ENCODE results near the gene MYOD1.

Gene MYOD1

DNA sequence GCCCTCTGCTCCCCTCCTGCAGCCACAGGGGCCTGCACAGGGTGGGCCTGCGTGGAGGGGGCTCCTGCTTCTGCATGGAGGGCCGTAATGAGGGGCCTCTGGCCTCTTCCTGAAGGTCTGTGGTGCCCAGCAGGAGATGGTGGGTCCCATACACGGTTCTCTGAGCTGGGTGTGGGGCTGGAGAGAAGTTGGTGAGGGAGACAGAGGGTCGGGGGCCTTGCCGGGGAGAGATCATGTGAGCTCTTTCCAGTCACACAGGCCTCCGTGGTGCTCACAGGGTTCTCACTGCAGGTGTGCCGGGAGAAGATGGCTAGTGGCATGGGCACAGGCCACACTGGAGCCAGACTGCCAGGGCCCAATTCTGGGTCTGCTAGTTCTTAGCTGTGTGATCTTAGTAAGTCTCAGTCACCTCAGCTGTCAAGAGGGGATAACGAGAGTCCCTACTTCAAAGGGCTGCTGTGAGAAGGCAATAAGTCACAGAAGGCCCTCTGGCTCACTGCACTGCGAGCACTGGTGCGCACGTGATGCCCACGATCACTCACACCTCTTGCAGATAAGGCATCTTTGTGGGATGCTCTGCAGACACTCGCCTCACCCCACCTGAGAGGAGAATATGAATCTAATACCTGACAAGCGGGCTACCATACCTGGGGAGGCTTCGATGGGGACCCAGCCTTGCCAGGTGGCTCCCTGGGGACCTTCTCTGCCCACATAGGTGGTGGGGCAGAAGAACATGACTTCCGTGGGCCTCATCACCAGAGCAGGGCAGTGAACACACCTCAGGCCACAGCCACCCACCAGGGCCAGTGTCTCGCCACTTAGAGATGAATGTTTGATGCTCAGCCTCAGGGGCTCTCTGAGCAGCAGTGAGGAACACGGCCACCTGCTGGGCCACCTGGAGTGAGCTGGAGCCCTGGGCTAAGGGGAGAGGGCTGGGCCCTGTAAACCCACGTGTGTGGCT lies 29.7 kb downstream of the MYOD1 start:
- no peak overlapping the region for H3K4me2 ChIP-seq (ENCODE audit: low read length)
- H3K27ac ChIP-seq (ENCODE audit: low read depth, low read length, poor library complexity, severe bottlenecking) = no peak overlapping the region
- no peaks in the 10 kb centered on the region for H3K79me2 ChIP-seq (ENCODE audit: insufficient read depth, low read length)
- H3F3A ChIP-seq (ENCODE audit: insufficient read depth, low read length) = no peaks in the 10 kb centered on the region
- no peaks in the 10 kb centered on the region for H3K4me1 ChIP-seq (ENCODE audit: insufficient read depth, low read length, severe bottlenecking)
- no peak overlapping the region for H2AFZ ChIP-seq (ENCODE audit: low read length)
- H3K9me2 ChIP-seq (ENCODE audit: low read depth, low read length) = no peaks in the 10 kb centered on the region
- H3K9ac ChIP-seq (ENCODE audit: low read length) = no peak overlapping the region
- H3K36me3 ChIP-seq (ENCODE audit: insufficient read depth, low read length) = no peaks in the 10 kb centered on the region
- no peak overlapping the region for H3K4me3 ChIP-seq (ENCODE audit: low read depth, low read length, poor library complexity, severe bottlenecking)
- no peaks in the 10 kb centered on the region for H4K20me1 ChIP-seq (ENCODE audit: insufficient read depth, low read length)
- H3K27me3 ChIP-seq (ENCODE audit: insufficient read depth, low read length) = no peaks in the 10 kb centered on the region
- no peaks in the 10 kb centered on the region for H3K9me3 ChIP-seq (ENCODE audit: low read length)
- no peak for TF ChIP-seq EZH2 (IDR thresholded peaks at IDR 0.05; ENCODE audit: borderline replicate concordance, low read length)
- TF ChIP-seq, protein P1, sequence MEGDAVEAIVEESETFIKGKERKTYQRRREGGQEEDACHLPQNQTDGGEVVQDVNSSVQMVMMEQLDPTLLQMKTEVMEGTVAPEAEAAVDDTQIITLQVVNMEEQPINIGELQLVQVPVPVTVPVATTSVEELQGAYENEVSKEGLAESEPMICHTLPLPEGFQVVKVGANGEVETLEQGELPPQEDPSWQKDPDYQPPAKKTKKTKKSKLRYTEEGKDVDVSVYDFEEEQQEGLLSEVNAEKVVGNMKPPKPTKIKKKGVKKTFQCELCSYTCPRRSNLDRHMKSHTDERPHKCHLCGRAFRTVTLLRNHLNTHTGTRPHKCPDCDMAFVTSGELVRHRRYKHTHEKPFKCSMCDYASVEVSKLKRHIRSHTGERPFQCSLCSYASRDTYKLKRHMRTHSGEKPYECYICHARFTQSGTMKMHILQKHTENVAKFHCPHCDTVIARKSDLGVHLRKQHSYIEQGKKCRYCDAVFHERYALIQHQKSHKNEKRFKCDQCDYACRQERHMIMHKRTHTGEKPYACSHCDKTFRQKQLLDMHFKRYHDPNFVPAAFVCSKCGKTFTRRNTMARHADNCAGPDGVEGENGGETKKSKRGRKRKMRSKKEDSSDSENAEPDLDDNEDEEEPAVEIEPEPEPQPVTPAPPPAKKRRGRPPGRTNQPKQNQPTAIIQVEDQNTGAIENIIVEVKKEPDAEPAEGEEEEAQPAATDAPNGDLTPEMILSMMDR (IDR thresholded peaks at IDR 0.05; ENCODE audit: low read length) = no peak

DNA sequence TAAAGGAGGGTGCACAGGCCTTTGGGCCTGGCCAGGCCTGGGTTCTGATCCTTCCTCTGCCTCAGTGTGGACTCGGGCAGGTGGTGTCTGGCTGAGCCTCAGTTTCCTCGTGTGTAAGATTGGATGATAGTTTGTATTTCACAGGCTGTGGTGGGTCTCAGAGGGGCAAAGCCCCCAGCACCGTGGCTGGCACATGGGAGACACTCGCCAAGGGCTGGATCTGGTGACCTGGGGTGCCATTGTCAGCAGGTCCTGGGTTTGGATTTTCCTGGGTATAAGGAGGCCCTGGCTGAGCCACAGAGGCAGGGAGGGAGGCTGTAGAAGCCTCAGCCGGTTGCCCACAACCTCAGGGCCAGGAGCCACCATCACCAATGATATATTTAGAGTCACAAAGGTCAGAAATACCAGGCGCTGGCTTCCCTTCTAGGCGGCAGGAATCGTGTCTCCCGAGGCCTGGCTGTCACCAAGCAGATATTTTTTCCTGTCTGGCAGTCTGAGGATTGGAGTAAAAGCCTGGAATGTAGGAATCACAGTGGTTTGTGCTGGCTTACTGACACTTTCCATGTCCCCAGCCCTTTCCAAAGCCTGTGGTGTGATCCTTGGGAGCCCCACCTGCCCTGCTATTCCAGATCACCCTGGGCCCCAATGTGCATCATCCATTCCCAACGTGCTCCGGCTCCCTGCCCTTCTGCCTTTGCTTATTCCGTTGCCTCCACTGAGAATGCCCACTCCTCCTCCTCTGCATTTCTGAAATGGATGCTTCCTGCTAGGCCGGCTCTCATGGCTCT lies 30.8 kb downstream of the MYOD1 start:
- H3F3A ChIP-seq (ENCODE audit: insufficient read depth, low read length) = no peaks in the 10 kb centered on the region
- peaks cover 3% of the 10 kb centered on the region; the same call in 1 of the 2 replicates for H3K27me3 ChIP-seq (ENCODE audit: insufficient read depth, low read length)
- H3K4me1 ChIP-seq (ENCODE audit: insufficient read depth, low read length, severe bottlenecking) = no peaks in the 10 kb centered on the region
- H4K20me1 ChIP-seq (ENCODE audit: insufficient read depth, low read length) = no peaks in the 10 kb centered on the region
- H3K4me3 ChIP-seq (ENCODE audit: low read depth, low read length, poor library complexity, severe bottlenecking) = no peak overlapping the region
- no peak overlapping the region for H3K27ac ChIP-seq (ENCODE audit: low read depth, low read length, poor library complexity, severe bottlenecking)
- H3K4me2 ChIP-seq (ENCODE audit: low read length) = no peak overlapping the region
- no peaks in the 10 kb centered on the region for H3K79me2 ChIP-seq (ENCODE audit: insufficient read depth, low read length)
- no peaks in the 10 kb centered on the region for H3K9me2 ChIP-seq (ENCODE audit: low read depth, low read length)
- H3K36me3 ChIP-seq (ENCODE audit: insufficient read depth, low read length) = no peaks in the 10 kb centered on the region
- H3K9ac ChIP-seq (ENCODE audit: low read length) = no peak overlapping the region
- TF ChIP-seq EZH2 (IDR thresholded peaks at IDR 0.05; ENCODE audit: borderline replicate concordance, low read length) = no peak
- TF ChIP-seq, protein P1 (IDR thresholded peaks at IDR 0.05; ENCODE audit: low read length) = no peak
- H2AFZ ChIP-seq (ENCODE audit: low read length) = no peak overlapping the region
- no peaks in the 10 kb centered on the region for H3K9me3 ChIP-seq (ENCODE audit: low read length)

DNA sequence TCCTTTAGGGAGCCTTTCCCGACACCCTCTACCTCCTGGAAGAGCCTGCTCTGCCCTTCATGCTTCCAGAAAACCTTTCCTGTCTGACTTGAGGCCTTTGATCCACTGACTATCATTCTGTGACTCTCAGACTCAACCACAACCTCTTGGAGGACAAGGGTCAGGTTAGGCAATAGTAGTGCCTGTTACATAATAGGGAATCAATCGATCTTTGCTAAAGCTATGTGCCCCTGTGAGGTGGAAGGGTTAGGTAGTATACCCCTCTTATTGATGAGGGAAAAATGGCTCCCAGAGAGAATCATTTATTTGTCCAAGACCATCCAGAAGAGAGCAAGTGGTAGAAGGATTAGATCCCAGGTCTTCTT lies 31.4 kb downstream of the MYOD1 start:
- Histone ChIP-seq H3K4me3 (ENCODE audit: low read depth, low read length, poor library complexity, severe bottlenecking) (no peak overlapping the region), H3K9ac (ENCODE audit: low read length) (no peak overlapping the region), H3K4me1 (ENCODE audit: insufficient read depth, low read length, severe bottlenecking) (no peaks in the 10 kb centered on the region), H3K9me3 (ENCODE audit: low read length) (no peaks in the 10 kb centered on the region), H3F3A (ENCODE audit: insufficient read depth, low read length) (no peaks in the 10 kb centered on the region), H3K36me3 (ENCODE audit: insufficient read depth, low read length) (no peaks in the 10 kb centered on the region), H3K27me3 (ENCODE audit: insufficient read depth, low read length) (peaks cover 3% of the 10 kb centered on the region; the same call in 1 of the 2 replicates), H2AFZ (ENCODE audit: low read length) (no peak overlapping the region), H3K27ac (ENCODE audit: low read depth, low read length, poor library complexity, severe bottlenecking) (no peak overlapping the region), H3K79me2 (ENCODE audit: insufficient read depth, low read length) (no peaks in the 10 kb centered on the region), H3K9me2 (ENCODE audit: low read depth, low read length) (no peaks in the 10 kb centered on the region), H3K4me2 (ENCODE audit: low read length) (no peak overlapping the region), H4K20me1 (ENCODE audit: insufficient read depth, low read length) (no peaks in the 10 kb centered on the region)
- TF ChIP-seq, protein P1 (IDR thresholded peaks at IDR 0.05; ENCODE audit: low read length) = no peak
- TF ChIP-seq EZH2 (IDR thresholded peaks at IDR 0.05; ENCODE audit: borderline replicate concordance, low read length) = no peak

Measured in OCI-LY1 (cell line).